KMS-11 (cell line): ENCODE measurements around the gene MCRS1.

Experiments
- H2AFZ ChIP-seq: fragments of 200-600 bp; sonication (generic); 2 replicates; pipeline ENCODE4 v1.6.1; 2016; ENCODE audit warnings: antibody characterized with exemption, mixed run types, low read depth
- H3K27ac ChIP-seq: fragments of 200-600 bp; sonication (generic); 2 replicates; pipeline ENCODE4 v1.6.1; 2016; ENCODE audit warnings: mild to moderate bottlenecking, mixed run types
- H3K27me3 ChIP-seq: fragments of 200-600 bp; sonication (generic); 2 replicates; pipeline ENCODE4 v1.6.1; 2017; ENCODE audit warnings: mild to moderate bottlenecking, low read depth, mixed run types, moderate library complexity; ENCODE audit not compliant: insufficient read depth
- H3K36me3 ChIP-seq: fragments of 200-600 bp; sonication (generic); 2 replicates; pipeline ENCODE4 v1.6.1; 2017; ENCODE audit warnings: mild to moderate bottlenecking, mixed run types; ENCODE audit not compliant: insufficient read depth
- H3K4me1 ChIP-seq: fragments of 200-600 bp; sonication (generic); 2 replicates; pipeline ENCODE4 v1.6.1; 2016; ENCODE audit warnings: mild to moderate bottlenecking, low read depth, mixed run types; ENCODE audit not compliant: poor library complexity, severe bottlenecking
- H3K4me2 ChIP-seq: fragments of 200-600 bp; sonication (generic); 2 replicates; pipeline ENCODE4 v1.7.0; 2016; ENCODE audit warnings: mild to moderate bottlenecking, mixed run types
- H3K4me3 ChIP-seq: fragments of 200-600 bp; sonication (generic); IDR thresholded peaks from 2 replicates; pipeline ENCODE4 v1.6.1; 2017; ENCODE audit warnings: low read depth, low read length, mixed read lengths; ENCODE audit not compliant: insufficient read depth
- H3K79me2 ChIP-seq: fragments of 200-600 bp; sonication (generic); 2 replicates; pipeline ENCODE4 v1.6.1; 2016; ENCODE audit warnings: low read depth, mixed run types; ENCODE audit not compliant: insufficient read depth
- H3K9ac ChIP-seq: fragments of 200-600 bp; sonication (generic); 2 replicates; pipeline ENCODE4 v1.6.1; 2016; ENCODE audit warnings: mild to moderate bottlenecking, mixed run types
- H4K20me1 ChIP-seq: fragments of 200-600 bp; sonication (generic); 2 replicates; pipeline ENCODE4 v1.6.1; 2016; ENCODE audit warnings: mild to moderate bottlenecking, mixed run types; ENCODE audit not compliant: insufficient read depth
- TF ChIP-seq, protein P1 (sequence below): fragments of 200-600 bp; sonication (generic); conservative IDR thresholded peaks from 2 replicates; pipeline ENCODE4 v1.6.1; 2017; ENCODE audit warnings: low read depth, mild to moderate bottlenecking, antibody characterized with exemption, low read length, moderate library complexity, mixed read lengths

MCRS1 gene

DNA sequence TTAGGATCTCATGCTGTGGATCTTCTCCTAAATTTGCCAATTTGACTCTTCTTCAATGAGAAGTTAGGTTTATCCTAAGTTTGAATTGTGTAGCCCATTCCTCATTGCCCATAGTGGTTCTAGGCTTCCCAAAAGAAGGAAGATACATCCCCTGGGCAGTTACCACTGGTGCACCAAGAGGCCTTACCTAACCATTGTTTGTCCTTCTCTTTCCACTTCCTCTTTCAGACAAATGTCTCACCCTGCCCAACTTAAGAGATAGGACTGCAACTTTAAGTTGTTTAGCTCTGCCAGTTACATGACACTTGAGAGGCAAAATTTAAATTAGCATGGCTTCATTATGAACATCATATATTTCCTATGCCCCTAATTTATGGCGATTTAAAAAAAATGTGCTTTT is 38.5 kb downstream of the MCRS1 start:
- no peaks in the 10 kb centered on the region for H3K79me2 ChIP-seq
- H3K27me3 ChIP-seq = no peaks in the 10 kb centered on the region
- H3K4me2 ChIP-seq = no peak overlapping the region
- H4K20me1 ChIP-seq = no peaks in the 10 kb centered on the region
- no peak overlapping the region for H2AFZ ChIP-seq
- TF ChIP-seq, protein P1, sequence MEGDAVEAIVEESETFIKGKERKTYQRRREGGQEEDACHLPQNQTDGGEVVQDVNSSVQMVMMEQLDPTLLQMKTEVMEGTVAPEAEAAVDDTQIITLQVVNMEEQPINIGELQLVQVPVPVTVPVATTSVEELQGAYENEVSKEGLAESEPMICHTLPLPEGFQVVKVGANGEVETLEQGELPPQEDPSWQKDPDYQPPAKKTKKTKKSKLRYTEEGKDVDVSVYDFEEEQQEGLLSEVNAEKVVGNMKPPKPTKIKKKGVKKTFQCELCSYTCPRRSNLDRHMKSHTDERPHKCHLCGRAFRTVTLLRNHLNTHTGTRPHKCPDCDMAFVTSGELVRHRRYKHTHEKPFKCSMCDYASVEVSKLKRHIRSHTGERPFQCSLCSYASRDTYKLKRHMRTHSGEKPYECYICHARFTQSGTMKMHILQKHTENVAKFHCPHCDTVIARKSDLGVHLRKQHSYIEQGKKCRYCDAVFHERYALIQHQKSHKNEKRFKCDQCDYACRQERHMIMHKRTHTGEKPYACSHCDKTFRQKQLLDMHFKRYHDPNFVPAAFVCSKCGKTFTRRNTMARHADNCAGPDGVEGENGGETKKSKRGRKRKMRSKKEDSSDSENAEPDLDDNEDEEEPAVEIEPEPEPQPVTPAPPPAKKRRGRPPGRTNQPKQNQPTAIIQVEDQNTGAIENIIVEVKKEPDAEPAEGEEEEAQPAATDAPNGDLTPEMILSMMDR = no peak
- H3K4me3 ChIP-seq = no peak overlapping the region
- no peak overlapping the region for H3K9ac ChIP-seq
- H3K27ac ChIP-seq = no peak overlapping the region
- H3K36me3 ChIP-seq = no peaks in the 10 kb centered on the region; the same call in 1 of the 2 replicates
- no peaks in the 10 kb centered on the region for H3K4me1 ChIP-seq

DNA sequence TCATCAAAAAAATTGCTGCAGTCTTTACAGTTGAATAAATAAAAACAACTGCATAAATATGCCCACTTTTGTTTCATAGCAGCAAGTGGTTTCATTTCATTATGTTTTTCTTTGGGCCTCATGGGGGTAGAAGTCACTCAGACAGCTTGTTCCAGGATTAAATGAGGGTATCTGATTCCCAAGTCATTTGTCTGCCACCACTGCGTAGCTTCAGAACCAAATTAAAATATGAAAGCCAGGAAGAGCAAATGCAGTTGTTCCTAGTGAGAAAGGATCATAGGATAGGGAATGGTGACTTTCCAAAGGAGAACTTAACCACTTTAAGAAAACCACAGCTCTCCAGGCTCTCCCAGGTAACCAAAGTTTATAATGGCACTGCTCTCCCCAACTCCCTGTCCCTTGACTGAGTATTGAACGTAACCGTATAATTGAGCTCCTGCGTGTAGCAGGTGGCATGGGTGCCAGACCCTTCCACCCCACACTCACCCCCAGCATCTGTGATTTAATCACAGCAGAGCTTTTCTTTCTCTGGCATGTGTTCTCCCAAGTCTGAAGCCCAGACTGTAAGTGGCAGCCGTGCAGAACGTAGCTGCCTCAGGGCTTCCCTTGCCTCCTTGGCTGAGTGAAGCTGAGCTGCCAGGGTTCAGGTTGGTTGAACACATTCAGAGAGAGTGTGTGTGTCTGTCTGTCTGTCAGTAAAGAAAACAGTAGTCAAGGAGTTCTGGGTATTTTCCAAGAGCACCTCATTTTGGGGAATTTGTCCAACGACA is 40.4 kb downstream of the MCRS1 start:
- Histone ChIP-seq H3K27me3 (no peaks in the 10 kb centered on the region), H3K4me2 (no peak overlapping the region), H3K27ac (no peak overlapping the region), H3K4me3 (no peak overlapping the region), H3K4me1 (no peaks in the 10 kb centered on the region), H4K20me1 (no peaks in the 10 kb centered on the region), H2AFZ (no peak overlapping the region), H3K9ac (no peak overlapping the region), H3K36me3 (no peaks in the 10 kb centered on the region; the same call in 1 of the 2 replicates), H3K79me2 (no peaks in the 10 kb centered on the region)
- TF ChIP-seq, protein P1 = no peak

DNA sequence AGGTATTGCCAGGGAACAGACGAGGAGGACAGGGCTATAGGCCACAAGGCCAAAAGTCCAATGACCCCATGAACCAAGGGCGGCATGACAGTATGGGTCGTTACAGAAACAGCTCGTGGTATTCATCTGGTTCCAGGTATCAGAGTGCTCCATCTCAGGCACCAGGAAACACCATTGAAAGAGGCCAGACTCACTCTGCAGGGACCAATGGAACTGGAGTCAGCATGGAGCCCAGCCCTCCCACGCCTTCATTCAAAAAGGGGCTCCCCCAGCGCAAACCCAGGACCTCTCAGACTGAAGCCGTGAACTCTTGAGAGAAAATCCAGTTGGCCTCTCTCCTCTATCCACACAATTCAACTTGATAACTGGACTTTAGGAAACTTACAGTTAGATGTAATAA is 42.0 kb downstream of the MCRS1 start:
- no peak overlapping the region for H3K4me2 ChIP-seq
- H3K4me3 ChIP-seq = no peak overlapping the region
- H3K27ac ChIP-seq = no peak overlapping the region
- no peaks in the 10 kb centered on the region for H3K27me3 ChIP-seq
- no peaks in the 10 kb centered on the region for H3K79me2 ChIP-seq
- no peak overlapping the region for H2AFZ ChIP-seq
- no peak overlapping the region for H3K9ac ChIP-seq
- TF ChIP-seq, protein P1 = no peak
- H3K4me1 ChIP-seq = no peaks in the 10 kb centered on the region
- no peaks in the 10 kb centered on the region for H4K20me1 ChIP-seq
- no peaks in the 10 kb centered on the region; the same call in 1 of the 2 replicates for H3K36me3 ChIP-seq

DNA sequence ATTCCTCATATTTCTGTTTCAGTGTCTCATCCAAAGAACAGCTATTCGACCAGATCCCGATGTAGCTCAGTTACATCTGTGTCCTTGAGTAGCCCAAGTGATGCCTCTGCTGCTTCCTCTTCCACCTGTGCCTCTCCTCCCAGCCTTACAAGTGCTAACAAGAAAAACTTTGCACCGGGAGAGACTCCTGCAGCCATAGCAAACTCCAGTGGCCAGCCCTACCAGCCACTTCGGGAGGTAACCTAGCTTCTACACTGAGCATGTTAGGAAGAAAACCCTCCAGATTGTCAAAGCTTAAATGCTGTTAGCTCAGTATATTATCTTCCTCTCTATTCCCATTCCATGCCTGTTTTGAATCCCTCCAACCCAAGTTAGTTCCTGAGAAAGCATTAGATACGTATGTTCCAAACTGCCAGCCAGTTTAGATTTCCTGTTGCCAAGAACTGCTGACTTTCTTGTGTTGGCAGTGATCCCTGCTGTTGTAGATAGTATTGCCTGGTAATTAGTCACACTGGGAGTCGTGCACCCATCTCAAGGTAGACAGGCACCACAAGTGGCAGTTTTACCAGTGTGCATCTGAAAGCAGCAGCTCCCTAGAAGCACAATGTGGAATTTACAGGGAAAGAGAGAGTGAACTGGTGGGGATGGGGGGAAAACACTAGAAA is 43.1 kb downstream of the MCRS1 start:
- TF ChIP-seq, protein P1 = no peak
- H3K4me2 ChIP-seq = no peak overlapping the region
- H3K36me3 ChIP-seq = no peaks in the 10 kb centered on the region; the same call in 1 of the 2 replicates
- no peak overlapping the region for H3K4me3 ChIP-seq
- H3K4me1 ChIP-seq = no peaks in the 10 kb centered on the region
- H3K27me3 ChIP-seq = no peaks in the 10 kb centered on the region
- H3K9ac ChIP-seq = no peak overlapping the region
- H4K20me1 ChIP-seq = no peaks in the 10 kb centered on the region
- no peak overlapping the region for H3K27ac ChIP-seq
- H2AFZ ChIP-seq = no peak overlapping the region
- no peaks in the 10 kb centered on the region for H3K79me2 ChIP-seq
